H1 (cell line): ENCODE data around the gene OGDH. TPM values are rescaled to one million over a fixed set of nuclear protein-coding genes. Genes with fewer than 3 reads are reported as not detected.
A peak's percentile ranks its signal among the peaks of the same experiment; 100 is the strongest.

ENCODE experiments used
- CTCF ChIA-PET: fragments of 300-600 bp; sonication (Branson Sonifier 250); formaldehyde crosslinking; loops from one replicate; lab custom pipeline; 2021; ENCODE audit not compliant: partially characterized antibody; lab: Charles Lee
- POLR2A ChIA-PET: fragments of 300-600 bp; sonication (Branson Sonifier 250); formaldehyde crosslinking; loops from one replicate; lab custom pipeline; 2021; ENCODE audit warnings: inconsistent platforms; ENCODE audit not compliant: partially characterized antibody; lab: Charles Lee
- DNase-seq, 2 experiments: peaks; one replicate each; pipeline versions ENCODE4 v3.0.0 to v3.0.0-alpha.2; 2010 to 2022; ENCODE audit warnings: low spot score in 2 of 2, low read depth in 1 of 2, mixed read lengths in 1 of 2
- FAIRE-seq: peaks from 2 replicates; lab custom pipeline; 2011; peaks lifted over from hg19 to GRCh38; lab: Jason Lieb, UNC
- H2AFZ ChIP-seq: 2 replicates; pipeline ENCODE4 v1.8.1; 2012; ENCODE audit warnings: low read length, inconsistent platforms
- H2AK5ac ChIP-seq: 2 replicates; pipeline ENCODE4 v1.6.1; 2013; ENCODE audit warnings: low read depth, low read length
- H2BK120ac ChIP-seq: replicated peaks from 2 replicates; pipeline ENCODE3; 2013; ENCODE audit warnings: low read depth, low read length, inconsistent platforms
- H2BK12ac ChIP-seq: 2 replicates; pipeline ENCODE4 v1.6.1; 2013; ENCODE audit warnings: low read depth, low read length
- H2BK15ac ChIP-seq: 2 replicates; pipeline ENCODE4 v1.6.1; 2013; ENCODE audit warnings: low read length
- H2BK20ac ChIP-seq: 2 replicates; pipeline ENCODE4 v1.6.1; 2013; ENCODE audit warnings: low read length
- H2BK5ac ChIP-seq: 2 replicates; pipeline ENCODE4 v1.6.1; 2013; ENCODE audit warnings: low read depth, low read length
- H3K14ac ChIP-seq: 2 replicates; pipeline ENCODE4 v1.6.1; 2013; ENCODE audit warnings: inconsistent platforms; ENCODE audit not compliant: insufficient read length
- H3K18ac ChIP-seq: 2 replicates; pipeline ENCODE4 v1.6.1; 2013; ENCODE audit warnings: low read length; ENCODE audit errors: extremely low read depth
- H3K23ac ChIP-seq: 2 replicates; pipeline ENCODE4 v1.6.1; 2013; ENCODE audit warnings: inconsistent platforms; ENCODE audit not compliant: insufficient read length
- H3K23me2 ChIP-seq: 2 replicates; pipeline ENCODE4 v1.6.1; 2013; ENCODE audit warnings: low read depth, low read length
- H3K27ac ChIP-seq: 2 replicates; pipeline ENCODE4 v1.6.1; 2011; ENCODE audit warnings: low read depth, low read length, inconsistent platforms
- H3K27me3 ChIP-seq, 4 experiments: replicated peaks in 1 of 4; 1 replicate in 1 of 4; 2 replicates in 3 of 4; pipeline versions ENCODE4 v1.6.1 to v1.8.1; 2011 to 2013; ENCODE audit warnings: low read length in 3 of 4, mild to moderate bottlenecking in 3 of 4, inconsistent platforms in 2 of 4, mixed read lengths in 2 of 4, moderate library complexity in 1 of 4; ENCODE audit not compliant: control insufficient read depth in 3 of 4, insufficient read depth in 3 of 4; ENCODE audit errors: extremely low read depth in 1 of 4
- H3K36me3 ChIP-seq, 4 experiments: 2 replicates each; pipeline versions ENCODE4 v1.6.1 to v1.8.1; 2011 to 2013; ENCODE audit warnings: mild to moderate bottlenecking in 4 of 4, low read length in 3 of 4, moderate library complexity in 2 of 4, control low read depth in 1 of 4, inconsistent platforms in 1 of 4; ENCODE audit not compliant: insufficient read depth in 4 of 4, control insufficient read depth in 2 of 4
- H3K4ac ChIP-seq: replicated peaks from 2 replicates; pipeline ENCODE3; 2013; ENCODE audit warnings: low read length, low read depth, mixed read lengths, inconsistent platforms; ENCODE audit not compliant: insufficient read length
- H3K4me1 ChIP-seq, 4 experiments: replicated peaks in 1 of 4; 1 replicate in 1 of 4; 2 replicates in 3 of 4; pipeline versions ENCODE4 v1.6.1 to v1.8.1; 2011 to 2013; ENCODE audit warnings: low read length in 3 of 4, inconsistent platforms in 2 of 4, mixed read lengths in 1 of 4; ENCODE audit not compliant: insufficient read depth in 4 of 4, control insufficient read depth in 3 of 4
- H3K4me2 ChIP-seq, 2 experiments: 2 replicates each; pipeline versions ENCODE4 v1.6.1 to v1.8.1; 2011 to 2013; ENCODE audit warnings: low read depth in 2 of 2, low read length in 2 of 2, control low read depth in 1 of 2, inconsistent platforms in 1 of 2, mild to moderate bottlenecking in 1 of 2; ENCODE audit not compliant: insufficient read depth in 1 of 2
- H3K4me3 ChIP-seq, 4 experiments: fragments of 200-600, 300-600 bp in 1 of 4; sonication (generic), shearing (Covaris generic), sonication (Bioruptor Twin) in 1 of 4; 2 replicates each; pipeline versions ENCODE4 v1.5.1 to v1.8.1; 2011 to 2016; ENCODE audit warnings: low read length in 4 of 4, low read depth in 3 of 4, control low read depth in 2 of 4, inconsistent platforms in 2 of 4, mild to moderate bottlenecking in 2 of 4, mixed read lengths in 1 of 4, moderate library complexity in 1 of 4; ENCODE audit not compliant: insufficient read depth in 2 of 4; ENCODE audit errors: extremely low read depth in 1 of 4
- H3K56ac ChIP-seq: replicated peaks from 2 replicates; pipeline ENCODE3; 2013; ENCODE audit warnings: low read depth, mild to moderate bottlenecking, mixed read lengths, low read length, inconsistent platforms; ENCODE audit not compliant: insufficient read length
- H3K79me1 ChIP-seq: 2 replicates; pipeline ENCODE4 v1.6.1; 2013; ENCODE audit warnings: low read depth, low read length, control low read depth
- H3K79me2 ChIP-seq, 2 experiments: 2 replicates each; pipeline versions ENCODE4 v1.6.1 to v1.8.1; 2012 to 2013; ENCODE audit warnings: low read length in 2 of 2, mild to moderate bottlenecking in 2 of 2, inconsistent platforms in 1 of 2; ENCODE audit not compliant: insufficient read depth in 2 of 2, control insufficient read depth in 1 of 2
- H3K9ac ChIP-seq, 4 experiments: replicated peaks in 1 of 4; 1 replicate in 1 of 4; 2 replicates in 3 of 4; pipeline versions ENCODE4 v1.6.1 to v1.8.1; 2011 to 2013; ENCODE audit warnings: low read depth in 3 of 4, low read length in 3 of 4, control low read depth in 2 of 4, mild to moderate bottlenecking in 2 of 4, moderate library complexity in 2 of 4, inconsistent platforms in 1 of 4; ENCODE audit errors: extremely low read depth in 1 of 4
- H3K9me3 ChIP-seq, 2 experiments: 2 replicates each; pipeline versions ENCODE4 v1.6.1 to v1.8.1; 2012 to 2013; ENCODE audit warnings: mild to moderate bottlenecking in 2 of 2, moderate library complexity in 2 of 2, control low read depth in 1 of 2, inconsistent platforms in 1 of 2, low read depth in 1 of 2, low read length in 1 of 2, mixed read lengths in 1 of 2; ENCODE audit not compliant: insufficient read depth in 2 of 2
- H4K20me1 ChIP-seq, 2 experiments: replicated peaks in 1 of 2; 2 replicates each; pipeline versions ENCODE3 to v1.8.1; 2011 to 2013; ENCODE audit warnings: inconsistent platforms in 2 of 2, low read length in 2 of 2, mild to moderate bottlenecking in 1 of 2; ENCODE audit not compliant: insufficient read depth in 2 of 2, control insufficient read depth in 1 of 2
- H4K5ac ChIP-seq: 2 replicates; pipeline ENCODE4 v1.6.1; 2013; ENCODE audit warnings: low read length, low read depth, mixed read lengths, inconsistent platforms; ENCODE audit not compliant: insufficient read length
- H4K8ac ChIP-seq: 2 replicates; pipeline ENCODE4 v1.8.0; 2013; ENCODE audit warnings: mild to moderate bottlenecking, moderate library complexity, low read length, inconsistent platforms; ENCODE audit not compliant: insufficient read depth; ENCODE audit errors: extremely low read depth
- H4K91ac ChIP-seq: replicated peaks from 2 replicates; pipeline ENCODE3; 2013; ENCODE audit warnings: low read length, mixed read lengths, inconsistent platforms; ENCODE audit not compliant: insufficient read length
- BRCA1 ChIP-seq: IDR thresholded peaks from 2 replicates; pipeline ENCODE4 v1.6.1; 2012; ENCODE audit warnings: low read depth, low read length, improper control_type of control experiment
- CHD2 ChIP-seq: IDR thresholded peaks from 2 replicates; pipeline ENCODE4 v1.6.1; 2012; ENCODE audit warnings: low read length, improper control_type of control experiment
- CREB1 ChIP-seq: IDR thresholded peaks from 2 replicates; pipeline ENCODE4 v1.6.1; 2012; ENCODE audit warnings: inconsistent platforms
- EGR1 ChIP-seq: IDR thresholded peaks from 2 replicates; pipeline ENCODE4 v1.6.1; 2011; ENCODE audit warnings: low read depth, low read length, borderline replicate concordance
- JUN ChIP-seq: IDR thresholded peaks from 2 replicates; pipeline ENCODE4 v1.6.1; 2011; ENCODE audit warnings: low read depth, mild to moderate bottlenecking, improper control_type of control experiment, low read length
- MAFK ChIP-seq: IDR thresholded peaks from 2 replicates; pipeline ENCODE4 v1.6.1; 2012; ENCODE audit warnings: low read depth, mild to moderate bottlenecking, improper control_type of control experiment, low read length
- POLR2A ChIP-seq, 2 experiments: IDR thresholded peaks; 1 replicate in 1 of 2; 2 replicates in 1 of 2; pipeline ENCODE4 v1.6.1; 2011; ENCODE audit warnings: low read depth in 2 of 2, low read length in 2 of 2, mild to moderate bottlenecking in 2 of 2; ENCODE audit errors: control extremely low read depth in 1 of 2
- POLR2AphosphoS5 ChIP-seq: IDR thresholded peaks from 2 replicates; pipeline ENCODE4 v1.6.1; 2011; ENCODE audit warnings: low read depth, low read length
- POU5F1 ChIP-seq: IDR thresholded peaks from 2 replicates; pipeline ENCODE4 v1.6.1; 2011; ENCODE audit warnings: low read depth, mild to moderate bottlenecking, low read length, moderate library complexity
- RBBP5 ChIP-seq: IDR thresholded peaks from 2 replicates; pipeline ENCODE4 v1.7.1; 2012; ENCODE audit warnings: low read depth, mild to moderate bottlenecking, inconsistent platforms, low read length, moderate library complexity, borderline replicate concordance
- RFX5 ChIP-seq: IDR thresholded peaks from 2 replicates; pipeline ENCODE4 v1.6.1; 2011; ENCODE audit warnings: low read depth, low read length, improper control_type of control experiment, borderline replicate concordance
- ZNF274 ChIP-seq: IDR thresholded peaks from 2 replicates; pipeline ENCODE4 v1.7.0; 2012; ENCODE audit warnings: low read length, borderline replicate concordance; ENCODE audit errors: extremely low read depth
- WGBS, 2 experiments: shearing (Covaris generic) in 1 of 2; methylation state at CpG; one replicate each; pipeline versions ENCODE4 v1.1.6 to v1.1.7; 2013 to 2015; ENCODE audit warnings: low lambda C conversion rate in 2 of 2, mixed read lengths in 2 of 2, inconsistent platforms in 1 of 2, low coverage in 1 of 2, missing lambda C conversion rate in 1 of 2; ENCODE audit not compliant: insufficient replicate concordance in 2 of 2, insufficient coverage in 1 of 2, insufficient read length in 1 of 2; ENCODE audit errors: extremely low coverage in 1 of 2, missing lambda C conversion rate in 1 of 2; 5-methylcytosine and 5-hydroxymethylcytosine counted together
- polyA plus RNA-seq, 7 experiments: library from polyadenylated mRNA; depleted of rRNA in 3 of 7; stranded (reverse) in 5 of 7; unstranded in 2 of 7; fragments of >200 nt in 5 of 7; fragments of 200-250 nt in 2 of 7; gene quantifications; 1 replicate in 5 of 7; 2 replicates in 1 of 7; 4 replicates in 1 of 7; pipeline versions ENCODE4 v1.2.1 to v1.2.3, GENCODE V29; 2011 to 2013; ENCODE audit warnings: missing spikeins in 2 of 7, mixed read lengths in 2 of 7
- total RNA-seq: library from RNA; stranded (reverse); fragmentation: NEBNext Ultra II Directional; extraction: Animal tissue kit (Norgen Biotek cat#: 25700); gene quantifications from 2 replicates; pipeline ENCODE4 v1.2.1, GENCODE V29; 2021

The OGDH gene
- total and polyA plus RNA-seq, 2 of the 8 experiments (the other 6 are each of a cell fraction or from before 2014, with no cell fraction given): 71.6 to 91.6 TPM

DNA sequence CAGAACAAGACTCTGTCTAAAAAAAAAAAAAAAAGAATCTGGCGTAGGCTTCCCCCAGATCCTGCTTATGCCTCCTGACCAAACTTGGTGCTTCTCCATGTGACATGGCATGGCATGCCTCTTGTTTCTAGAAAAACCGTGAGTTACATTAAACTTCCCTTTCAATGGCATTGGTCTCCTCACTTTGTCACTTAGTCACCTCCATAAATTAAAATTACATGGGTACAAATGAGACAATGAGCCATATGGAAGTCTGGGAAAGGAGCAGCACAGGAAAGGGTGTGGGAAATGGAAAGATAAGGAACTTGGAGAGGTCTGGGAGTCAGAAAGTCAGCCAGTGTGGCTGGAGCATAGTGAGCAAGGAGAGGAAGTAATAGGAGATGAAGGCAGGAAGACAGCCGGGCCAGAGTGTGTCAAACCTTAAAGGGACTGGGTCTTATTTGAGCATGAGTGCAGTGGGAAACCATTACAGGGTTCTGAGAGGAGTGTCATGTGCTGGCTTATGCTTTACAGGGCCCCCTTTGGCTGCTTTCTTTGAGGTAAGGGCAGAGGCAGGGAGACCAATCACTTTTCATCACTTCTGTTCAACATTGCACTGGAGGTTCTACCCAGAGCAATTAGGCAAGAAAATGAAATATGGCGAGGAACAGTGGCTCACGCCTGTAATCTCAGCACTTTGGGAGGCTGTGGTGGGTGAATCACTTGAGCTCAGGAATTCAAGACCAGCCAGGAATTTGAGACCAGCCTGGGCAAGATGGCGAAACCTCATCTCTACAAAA lies 120.9 kb downstream of the OGDH start:
- Histone ChIP-seq H3K23me2 (no peaks in the 10 kb centered on the region), H4K91ac (no peak overlapping the region), H3K36me3 (no peaks in the 10 kb centered on the region), H3K27me3 (no peaks in the 10 kb centered on the region), H3K4me1 (no peaks in the 10 kb centered on the region), H3K79me1 (no peaks in the 10 kb centered on the region), H3K18ac (no peak overlapping the region), H3K9ac (no peak overlapping the region), H4K8ac (no peak overlapping the region), H4K20me1 (no peaks in the 10 kb centered on the region), H3K4ac (no peak overlapping the region), H3K27ac (no peak overlapping the region), H3K79me2 (no peaks in the 10 kb centered on the region), H3K14ac (no peak overlapping the region), H3K4me3 (no peak overlapping the region), H2AK5ac (no peak overlapping the region), H2BK120ac (no peak overlapping the region), H3K23ac (no peak overlapping the region), H2BK5ac (no peak overlapping the region), H2BK12ac (no peak overlapping the region), H4K5ac (no peak overlapping the region), H2AFZ (peak overlapping the region; percentile 70; the same call in 1 of the 2 replicates), H2BK20ac (no peak overlapping the region), H3K9me3 (no peaks in the 10 kb centered on the region), H2BK15ac (0 out of 2 replicates have a peak overlapping the region, but pooled peaks have one; percentile 29), H3K56ac (no peak overlapping the region), H3K4me2 (no peak overlapping the region)
- ChIA-PET CTCF (interaction anchor here (0.7 kb wide), 1 partner anchor 17 kb away, joined by 3 read pairs; no protein-coding TSS in a partner anchor), POLR2A (interaction anchor here (1.3 kb wide), 1 partner anchor 121 kb away, joined by 3 read pairs; the partner anchor contains the start of gene H2AZ2)
- no peak for FAIRE-seq
- WGBS, 2 experiments: 84% methylated on average over 6 of the region's 6 CpGs; no CpG with 5 or more reads in 1 of the 2 experiments
- TF ChIP-seq EGR1: no peak
- TF ChIP-seq RFX5: no peak
- TF ChIP-seq CREB1: no peak
- no peak for TF ChIP-seq POU5F1
- TF ChIP-seq RBBP5: no peak
- TF ChIP-seq POLR2AphosphoS5: no peak
- TF ChIP-seq POLR2A (IDR thresholded peaks at IDR 0.05; ENCODE audit: control extremely low read depth in 1 of 2, low read depth in 2 of 2, low read length in 2 of 2): no peak
- no peak for TF ChIP-seq MAFK
- no peak for TF ChIP-seq ZNF274
- no peak for TF ChIP-seq CHD2
- TF ChIP-seq BRCA1: no peak
- no peak for TF ChIP-seq JUN
- DNase-seq: no peak
